NCI-H1092 (cell line): Measurements from ENCODE around the gene TCEAL8.

Experiments used
- DNase-seq: peaks from one replicate; lab custom pipeline; 2025; lab: John Stamatoyannopoulos, UW

Gene TCEAL8

DNA sequence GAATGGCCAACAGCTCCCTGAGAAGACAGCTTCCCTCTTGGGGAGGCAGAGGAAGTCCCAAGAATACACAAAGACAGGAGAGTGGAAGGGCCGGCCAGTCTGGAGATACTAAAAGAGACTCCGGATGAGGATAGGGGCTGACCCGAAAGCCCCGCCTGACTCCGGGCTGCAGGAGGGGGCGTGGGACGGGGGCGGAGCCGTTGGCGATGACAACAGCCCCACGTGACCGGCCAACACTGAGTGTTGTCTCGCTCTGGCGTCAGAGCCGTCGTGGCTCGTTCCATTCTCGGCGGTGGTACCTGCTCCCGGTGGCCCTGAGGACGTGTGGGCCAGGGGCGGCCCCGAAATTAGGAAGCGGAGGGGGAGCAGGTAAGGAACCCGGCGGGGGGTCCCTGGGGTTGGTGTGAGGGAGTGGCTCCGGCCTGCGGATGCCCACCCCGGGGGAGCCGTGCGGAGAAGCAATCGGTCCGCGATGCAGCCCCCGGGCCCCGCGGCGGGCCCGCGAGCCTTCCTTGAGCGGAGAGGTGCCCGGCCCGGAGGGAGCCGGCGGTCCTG is 40.0 kb downstream of the TCEAL8 start, which contains the start of gene BEX4:
Gene BEX4, plus strand, starts transcription at position 239 of the 555 bp plus-strand sequence. CDS start 1,046 bp downstream, outside the sequence.
- peak; percentile 68 for DNase-seq

DNA sequence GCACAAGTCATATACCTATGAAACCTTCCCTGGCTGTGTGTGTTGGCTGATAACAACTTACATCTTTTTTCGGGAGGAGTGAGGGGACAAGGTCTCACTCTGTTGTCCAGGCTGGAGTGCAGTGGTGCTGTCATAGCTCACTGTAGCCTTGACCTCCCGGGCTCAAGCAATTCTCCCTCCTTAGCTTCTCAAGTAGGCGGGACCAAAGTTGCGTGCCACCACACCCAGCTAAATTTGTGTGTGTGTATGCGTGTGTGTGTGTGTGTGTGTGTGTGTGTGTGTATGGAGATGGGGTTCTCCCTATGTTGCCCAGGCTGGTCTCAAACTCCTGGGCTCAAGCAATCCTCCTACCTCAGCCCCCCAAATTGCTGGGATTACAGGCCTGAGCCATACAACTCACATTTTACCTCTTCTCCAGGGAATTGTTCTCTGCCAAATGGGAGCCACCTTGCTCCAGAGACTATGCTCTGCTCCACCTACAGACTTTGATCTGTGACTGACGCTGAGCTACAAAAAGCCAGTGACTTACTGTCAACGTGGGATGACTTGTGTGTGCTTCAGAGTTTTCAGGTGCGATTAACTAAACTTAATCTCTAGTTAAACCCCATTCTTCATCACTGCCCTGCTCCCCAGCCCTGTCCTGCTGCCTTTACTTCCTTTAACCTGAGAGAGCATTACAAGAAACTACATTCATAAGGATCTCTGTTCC is 42.1 kb downstream of the TCEAL8 start:
- no peak for DNase-seq

DNA sequence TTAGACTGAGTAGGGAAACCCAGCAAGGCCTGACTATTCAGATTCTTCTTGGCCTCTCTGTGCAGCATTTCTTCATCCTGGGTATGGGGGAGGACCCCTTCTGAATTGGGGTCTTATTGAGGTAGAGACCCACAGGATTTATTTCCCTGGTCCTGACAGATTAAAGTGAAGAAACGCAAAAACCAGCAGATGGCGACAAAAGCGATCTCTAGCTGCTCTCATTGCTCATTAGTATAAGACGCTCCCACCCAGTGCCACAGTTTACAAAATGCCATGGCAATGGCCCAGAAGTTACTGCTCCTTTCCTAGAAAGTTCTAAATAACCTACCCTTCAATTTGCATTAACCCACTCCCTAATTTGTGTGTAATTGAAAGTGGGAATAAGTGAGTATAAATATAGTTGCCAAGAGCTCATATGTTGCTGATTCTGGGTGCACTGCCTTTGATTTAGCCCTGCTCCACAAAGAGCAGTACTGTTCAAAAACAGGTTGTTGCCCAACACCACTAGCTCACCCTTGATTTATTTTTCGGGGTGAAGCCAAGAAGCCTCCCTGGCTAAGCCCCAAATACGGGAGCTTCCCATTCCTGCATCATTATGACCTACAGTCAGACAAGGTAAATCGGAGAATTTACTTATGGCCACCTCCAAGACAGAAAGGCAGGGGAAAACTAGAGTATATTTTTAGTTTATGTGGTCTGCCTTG is 43.8 kb downstream of the TCEAL8 start:
- peak; percentile 28 for DNase-seq

DNA sequence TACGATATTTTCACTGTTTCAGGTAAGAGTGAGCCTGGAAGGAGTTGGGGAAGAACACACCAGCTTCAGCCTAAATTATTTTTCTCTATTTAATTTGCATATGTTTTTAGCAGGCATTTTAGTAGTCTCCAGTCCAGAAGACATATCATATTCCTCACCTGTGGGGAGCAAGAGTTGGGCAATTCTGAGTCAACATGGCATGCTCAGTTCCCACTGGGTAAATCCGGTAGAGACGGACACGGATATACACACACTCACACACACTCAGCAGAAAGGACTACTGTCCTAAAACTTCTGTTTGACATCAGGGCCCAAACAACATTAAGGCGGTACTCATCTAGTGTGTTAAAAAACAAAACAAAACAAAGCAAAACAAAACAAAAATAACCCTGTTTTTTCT is 44.9 kb downstream of the TCEAL8 start:
- no peak for DNase-seq
